ENCODE measurements around the gene BUB1. TPM values are rescaled to one million over a fixed set of nuclear protein-coding genes. Genes with fewer than 3 reads are reported as not detected.

BUB1 gene
- total RNA-seq, 2 experiments from 2014 or later, result 125 to 180 TPM

DNA sequence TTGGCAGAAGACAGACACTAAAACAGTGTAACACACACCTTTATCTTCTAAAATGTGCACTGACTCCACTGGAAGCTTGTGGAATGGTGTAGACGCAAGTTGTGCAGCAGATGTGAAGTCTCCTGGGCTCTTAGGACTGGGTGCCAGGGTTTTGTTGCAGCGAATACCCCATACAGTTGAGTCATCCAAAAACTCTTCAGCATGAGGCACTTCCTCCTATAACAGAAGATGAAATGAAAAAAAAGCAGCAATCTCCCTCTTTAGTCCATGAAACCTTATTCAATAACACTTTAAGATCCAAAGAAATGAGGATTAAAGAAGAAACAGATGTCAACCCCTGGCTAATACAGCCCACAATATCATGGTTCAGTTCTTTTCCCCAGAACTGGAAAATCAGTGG is 22.2 kb downstream of the BUB1 start:
- Histone ChIP-seq H3K9me3 (ENCODE audit: low read length) (no peaks in the 10 kb centered on the region), H3K4me3 (ENCODE audit: low read depth, low read length, poor library complexity, severe bottlenecking) (no peak overlapping the region), H3K27ac (ENCODE audit: low read depth, low read length, poor library complexity, severe bottlenecking) (no peak overlapping the region), H4K20me1 (ENCODE audit: insufficient read depth, low read length) (no peaks in the 10 kb centered on the region; the same call in 1 of the 2 replicates), H3K36me3 (ENCODE audit: insufficient read depth, low read length) (peaks cover 100% of the 10 kb centered on the region), H3K9me2 (ENCODE audit: insufficient read depth, low read length) (no peaks in the 10 kb centered on the region), H3K4me2 (ENCODE audit: low read length) (no peak overlapping the region), H3K79me2 (ENCODE audit: insufficient read depth, low read depth, low read length) (no peaks in the 10 kb centered on the region), H2AFZ (ENCODE audit: low read length) (no peak overlapping the region), H3K4me1 (ENCODE audit: insufficient read depth, low read length, poor library complexity, severe bottlenecking) (no peaks in the 10 kb centered on the region)
- intact Hi-C loops (cut with micrococcal nuclease; ENCODE audit: unreplicated experiment), result loop anchor here (2.0 kb wide), 1 partner anchor 13 kb away; no protein-coding TSS in a partner anchor
- no TSS peak for BruUV-seq (replicated peaks)
- CTCF ChIA-PET (ENCODE audit: unreplicated experiment), result no interaction called here
- TF ChIP-seq EZH2phosphoT487 (IDR thresholded peaks at IDR 0.05; ENCODE audit: borderline replicate concordance, low read depth, low read length), result no peak
- TF ChIP-seq, protein P1, sequence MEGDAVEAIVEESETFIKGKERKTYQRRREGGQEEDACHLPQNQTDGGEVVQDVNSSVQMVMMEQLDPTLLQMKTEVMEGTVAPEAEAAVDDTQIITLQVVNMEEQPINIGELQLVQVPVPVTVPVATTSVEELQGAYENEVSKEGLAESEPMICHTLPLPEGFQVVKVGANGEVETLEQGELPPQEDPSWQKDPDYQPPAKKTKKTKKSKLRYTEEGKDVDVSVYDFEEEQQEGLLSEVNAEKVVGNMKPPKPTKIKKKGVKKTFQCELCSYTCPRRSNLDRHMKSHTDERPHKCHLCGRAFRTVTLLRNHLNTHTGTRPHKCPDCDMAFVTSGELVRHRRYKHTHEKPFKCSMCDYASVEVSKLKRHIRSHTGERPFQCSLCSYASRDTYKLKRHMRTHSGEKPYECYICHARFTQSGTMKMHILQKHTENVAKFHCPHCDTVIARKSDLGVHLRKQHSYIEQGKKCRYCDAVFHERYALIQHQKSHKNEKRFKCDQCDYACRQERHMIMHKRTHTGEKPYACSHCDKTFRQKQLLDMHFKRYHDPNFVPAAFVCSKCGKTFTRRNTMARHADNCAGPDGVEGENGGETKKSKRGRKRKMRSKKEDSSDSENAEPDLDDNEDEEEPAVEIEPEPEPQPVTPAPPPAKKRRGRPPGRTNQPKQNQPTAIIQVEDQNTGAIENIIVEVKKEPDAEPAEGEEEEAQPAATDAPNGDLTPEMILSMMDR (conservative IDR thresholded peaks at IDR 0.05; ENCODE audit: low read length), result no peak
- no peak for DNase-seq (ENCODE audit: low spot score)
- POLR2A ChIA-PET, result no interaction called here

DNA sequence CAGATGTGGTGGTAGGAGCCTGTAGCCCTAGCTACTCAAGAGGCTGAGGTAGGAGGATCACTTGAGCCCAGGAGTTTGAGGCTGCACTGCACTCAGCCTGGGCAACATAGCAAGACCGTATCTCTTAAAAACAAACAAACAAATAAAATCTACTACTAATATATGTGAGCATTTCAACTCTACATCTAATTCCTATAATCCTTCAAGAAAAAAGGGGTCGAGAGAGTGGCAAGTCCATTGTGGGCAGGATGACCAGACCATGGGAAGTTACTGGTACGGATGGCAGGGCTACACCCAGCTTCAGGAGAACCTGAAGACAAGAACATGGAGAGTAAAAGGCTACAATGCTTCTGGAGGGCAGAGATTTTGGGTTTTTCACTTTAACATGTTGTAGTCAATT is 24.0 kb downstream of the BUB1 start:
- Histone ChIP-seq H3K36me3 (ENCODE audit: insufficient read depth, low read length) (peaks cover 100% of the 10 kb centered on the region), H3K4me3 (ENCODE audit: low read depth, low read length, poor library complexity, severe bottlenecking) (no peak overlapping the region), H2AFZ (ENCODE audit: low read length) (no peak overlapping the region), H3K9me2 (ENCODE audit: insufficient read depth, low read length) (no peaks in the 10 kb centered on the region), H3K79me2 (ENCODE audit: insufficient read depth, low read depth, low read length) (peaks cover 8% of the 10 kb centered on the region; the same call in 1 of the 2 replicates), H3K27ac (ENCODE audit: low read depth, low read length, poor library complexity, severe bottlenecking) (no peak overlapping the region), H4K20me1 (ENCODE audit: insufficient read depth, low read length) (no peaks in the 10 kb centered on the region), H3K4me2 (ENCODE audit: low read length) (no peak overlapping the region), H3K9me3 (ENCODE audit: low read length) (no peaks in the 10 kb centered on the region), H3K4me1 (ENCODE audit: insufficient read depth, low read length, poor library complexity, severe bottlenecking) (no peaks in the 10 kb centered on the region)
- no peak for TF ChIP-seq EZH2phosphoT487 (IDR thresholded peaks at IDR 0.05; ENCODE audit: borderline replicate concordance, low read depth, low read length)
- TF ChIP-seq, protein P1 (conservative IDR thresholded peaks at IDR 0.05; ENCODE audit: low read length), result no peak
- no peak for DNase-seq (ENCODE audit: low spot score)
- BruUV-seq (replicated peaks), result no TSS peak
- CTCF ChIA-PET (ENCODE audit: unreplicated experiment), result no interaction called here
- POLR2A ChIA-PET, result interaction anchor here (1.0 kb wide), 1 partner anchor 25 kb away, joined by 4 read pairs; no protein-coding TSS in a partner anchor
- intact Hi-C loops (cut with micrococcal nuclease; ENCODE audit: unreplicated experiment), result loop anchor here (2.0 kb wide), 1 partner anchor 15 kb away; no protein-coding TSS in a partner anchor

DNA sequence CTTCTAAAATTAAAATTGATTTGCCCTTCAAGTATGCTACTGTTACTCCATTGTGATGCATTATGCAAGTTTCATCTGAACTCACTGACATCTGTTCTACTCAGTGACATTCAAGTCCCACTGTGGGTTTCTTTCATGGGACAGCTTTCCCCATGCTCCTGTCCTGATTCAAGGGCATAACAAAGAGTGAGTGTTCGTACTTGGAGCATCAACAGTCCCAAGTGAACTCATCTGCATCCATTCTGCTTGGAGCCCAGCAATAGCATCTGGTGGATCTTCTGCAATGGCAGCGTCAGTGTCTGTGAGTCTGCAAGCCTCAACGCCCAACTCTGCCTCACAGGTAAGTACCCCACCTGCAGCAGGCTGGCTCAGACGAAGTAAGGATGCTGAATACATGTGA is 27.5 kb downstream of the BUB1 start:
- Histone ChIP-seq H2AFZ (ENCODE audit: low read length) (no peak overlapping the region), H3K79me2 (ENCODE audit: insufficient read depth, low read depth, low read length) (peaks cover 36% of the 10 kb centered on the region; the same call in 1 of the 2 replicates), H3K4me2 (ENCODE audit: low read length) (no peak overlapping the region), H3K9me3 (ENCODE audit: low read length) (no peaks in the 10 kb centered on the region), H3K4me1 (ENCODE audit: insufficient read depth, low read length, poor library complexity, severe bottlenecking) (no peaks in the 10 kb centered on the region), H3K4me3 (ENCODE audit: low read depth, low read length, poor library complexity, severe bottlenecking) (no peak overlapping the region), H3K9me2 (ENCODE audit: insufficient read depth, low read length) (no peaks in the 10 kb centered on the region), H3K27ac (ENCODE audit: low read depth, low read length, poor library complexity, severe bottlenecking) (no peak overlapping the region), H3K36me3 (ENCODE audit: insufficient read depth, low read length) (peaks cover 99% of the 10 kb centered on the region), H4K20me1 (ENCODE audit: insufficient read depth, low read length) (no peaks in the 10 kb centered on the region)
- no TSS peak for BruUV-seq (replicated peaks)
- intact Hi-C loops (cut with micrococcal nuclease; ENCODE audit: unreplicated experiment), result no loop called here
- ChIA-PET CTCF (ENCODE audit: unreplicated experiment) (no interaction called here), POLR2A (interaction anchor here (1.5 kb wide), 1 partner anchor 12 kb away, joined by 4 read pairs; no protein-coding TSS in a partner anchor)
- no peak for TF ChIP-seq EZH2phosphoT487 (IDR thresholded peaks at IDR 0.05; ENCODE audit: borderline replicate concordance, low read depth, low read length)
- TF ChIP-seq, protein P1 (conservative IDR thresholded peaks at IDR 0.05; ENCODE audit: low read length), result no peak
- DNase-seq (ENCODE audit: low spot score), result no peak
